Midbrain (tissue), 1 donor: ENCODE results near the gene PPP1R12B.
A peak's percentile ranks its signal among the peaks of the same experiment; 100 is the strongest.
"Not testable (repeated sequence)": the region's sequence is repeated elsewhere in the genome, so short reads cannot be mapped to it uniquely, and the experiment has no call there.

Experiments used
- DNase-seq: peaks from one replicate; lab custom pipeline; 2025; lab: John Stamatoyannopoulos, UW

PPP1R12B gene

GRCh38 chr1:202556037-202556436 is 207.5 kb downstream of the PPP1R12B start:
- DNase-seq: not testable (repeated sequence)

GRCh38 chr1:202557662-202558061 is 209.2 kb downstream of the PPP1R12B start:
- DNase-seq: not testable (repeated sequence)

- no peak for DNase-seq
These were observed 212.7 kb downstream of the PPP1R12B start for GRCh38 chr1:202561240-202561639.

- no peak for DNase-seq
These were observed 213.4 kb downstream of the PPP1R12B start for GRCh38 chr1:202561726-202562443.

- no peak for DNase-seq
These were observed 214.1 kb downstream of the PPP1R12B start for GRCh38 chr1:202562444-202563060.

- no peak for DNase-seq
These were observed 215.3 kb downstream of the PPP1R12B start for GRCh38 chr1:202563818-202564217.

- DNase-seq: no peak
These were observed 216.5 kb downstream of the PPP1R12B start for GRCh38 chr1:202564958-202565495.

- no peak for DNase-seq
These were observed 217.5 kb downstream of the PPP1R12B start for GRCh38 chr1:202565890-202566602.

- DNase-seq: no peak
These were observed 219.2 kb downstream of the PPP1R12B start for GRCh38 chr1:202567738-202568137.

GRCh38 chr1:202568410-202568809 is 219.9 kb downstream of the PPP1R12B start:
- DNase-seq: no peak

GRCh38 chr1:202568826-202569225 is 220.3 kb downstream of the PPP1R12B start:
- DNase-seq: peak; percentile 27

- DNase-seq: no peak
These were observed 221.2 kb downstream of the PPP1R12B start for GRCh38 chr1:202569393-202570322.

GRCh38 chr1:202571719-202572339 is 223.3 kb downstream of the PPP1R12B start:
- peak; percentile 47 for DNase-seq

- DNase-seq: no peak
These were observed 224.4 kb downstream of the PPP1R12B start for GRCh38 chr1:202572867-202573266.

- no peak for DNase-seq
These were observed 227.6 kb downstream of the PPP1R12B start for GRCh38 chr1:202575918-202576653.

- no peak for DNase-seq
These were observed 228.3 kb downstream of the PPP1R12B start for GRCh38 chr1:202576816-202577215.

- no peak for DNase-seq
These were observed 228.9 kb downstream of the PPP1R12B start for GRCh38 chr1:202577381-202577780.

- no peak for DNase-seq
These were observed 229.6 kb downstream of the PPP1R12B start for GRCh38 chr1:202578001-202578504.

GRCh38 chr1:202578565-202578964 is 230.1 kb downstream of the PPP1R12B start:
- no peak for DNase-seq

- no peak for DNase-seq
These were observed 231.3 kb downstream of the PPP1R12B start for GRCh38 chr1:202579806-202580205.
